ENCODE data around the gene RAB11A.

Gene RAB11A

DNA sequence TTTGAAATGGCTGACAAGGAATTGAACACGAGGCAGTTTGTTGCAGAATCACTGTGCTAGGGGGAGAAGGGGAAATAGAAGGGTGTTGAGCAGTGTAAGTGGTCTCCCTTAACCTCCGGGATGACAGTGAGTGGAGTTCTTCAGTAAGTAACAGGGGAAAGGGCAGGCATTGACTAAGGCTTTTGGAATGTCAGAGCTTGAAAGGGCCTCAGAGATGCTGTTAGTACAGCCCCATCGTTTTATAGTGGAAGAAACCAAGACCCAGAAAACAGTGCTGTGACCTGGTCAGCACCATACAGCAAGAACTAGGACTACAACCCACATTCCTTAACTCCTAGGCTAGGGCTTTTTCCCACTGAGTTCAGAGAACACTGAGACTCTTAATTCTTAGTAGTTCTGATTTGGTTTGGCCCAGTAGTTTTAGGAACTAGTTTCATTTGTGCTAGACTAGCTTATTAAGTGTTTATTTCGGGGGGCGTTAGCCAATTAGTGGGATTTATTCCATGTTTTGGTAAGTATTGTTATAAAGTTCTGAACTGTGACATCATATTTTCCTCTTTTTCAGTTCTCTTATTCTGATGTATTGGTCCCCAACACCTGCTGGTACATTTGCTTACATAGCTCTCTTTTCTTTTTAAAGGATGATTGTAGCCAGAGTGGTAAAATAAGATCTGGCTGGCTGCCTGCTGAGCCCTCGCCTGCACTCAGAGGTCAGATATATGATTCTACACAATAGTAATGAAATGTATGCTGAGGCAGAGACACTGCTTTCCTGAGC is 34.2 kb downstream of the RAB11A start:
- peak; percentile 49 for ATAC-seq
- TF ChIP-seq ZFP30 (CRISPR knock-in tag; IDR thresholded peaks at IDR 0.05), result no peak
- TF ChIP-seq, protein P1, sequence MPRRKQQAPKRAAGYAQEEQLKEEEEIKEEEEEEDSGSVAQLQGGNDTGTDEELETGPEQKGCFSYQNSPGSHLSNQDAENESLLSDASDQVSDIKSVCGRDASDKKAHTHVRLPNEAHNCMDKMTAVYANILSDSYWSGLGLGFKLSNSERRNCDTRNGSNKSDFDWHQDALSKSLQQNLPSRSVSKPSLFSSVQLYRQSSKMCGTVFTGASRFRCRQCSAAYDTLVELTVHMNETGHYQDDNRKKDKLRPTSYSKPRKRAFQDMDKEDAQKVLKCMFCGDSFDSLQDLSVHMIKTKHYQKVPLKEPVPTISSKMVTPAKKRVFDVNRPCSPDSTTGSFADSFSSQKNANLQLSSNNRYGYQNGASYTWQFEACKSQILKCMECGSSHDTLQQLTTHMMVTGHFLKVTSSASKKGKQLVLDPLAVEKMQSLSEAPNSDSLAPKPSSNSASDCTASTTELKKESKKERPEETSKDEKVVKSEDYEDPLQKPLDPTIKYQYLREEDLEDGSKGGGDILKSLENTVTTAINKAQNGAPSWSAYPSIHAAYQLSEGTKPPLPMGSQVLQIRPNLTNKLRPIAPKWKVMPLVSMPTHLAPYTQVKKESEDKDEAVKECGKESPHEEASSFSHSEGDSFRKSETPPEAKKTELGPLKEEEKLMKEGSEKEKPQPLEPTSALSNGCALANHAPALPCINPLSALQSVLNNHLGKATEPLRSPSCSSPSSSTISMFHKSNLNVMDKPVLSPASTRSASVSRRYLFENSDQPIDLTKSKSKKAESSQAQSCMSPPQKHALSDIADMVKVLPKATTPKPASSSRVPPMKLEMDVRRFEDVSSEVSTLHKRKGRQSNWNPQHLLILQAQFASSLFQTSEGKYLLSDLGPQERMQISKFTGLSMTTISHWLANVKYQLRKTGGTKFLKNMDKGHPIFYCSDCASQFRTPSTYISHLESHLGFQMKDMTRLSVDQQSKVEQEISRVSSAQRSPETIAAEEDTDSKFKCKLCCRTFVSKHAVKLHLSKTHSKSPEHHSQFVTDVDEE (CRISPR knock-in tag; IDR thresholded peaks at IDR 0.05), result no peak
- no peak for TF ChIP-seq ARNTL (CRISPR knock-in tag; IDR thresholded peaks at IDR 0.05; ENCODE audit: borderline replicate concordance, low read depth)
- no peak for TF ChIP-seq ISL1 (CRISPR knock-in tag; IDR thresholded peaks at IDR 0.05)
- TF ChIP-seq ZNF8 (CRISPR knock-in tag; IDR thresholded peaks at IDR 0.05), result no peak
- no peak for TF ChIP-seq POU6F1 (CRISPR knock-in tag; IDR thresholded peaks at IDR 0.05; ENCODE audit: borderline replicate concordance, low read depth)
- no peak for TF ChIP-seq GLIS3 (CRISPR knock-in tag; IDR thresholded peaks at IDR 0.05)

GRCh38 chr15:65904301-65904700 is 35.0 kb downstream of the RAB11A start:
- TF ChIP-seq ESRRG (CRISPR knock-in tag; IDR thresholded peaks at IDR 0.05) (no peak), ISL1 (CRISPR knock-in tag; IDR thresholded peaks at IDR 0.05) (no peak), GLIS3 (CRISPR knock-in tag; IDR thresholded peaks at IDR 0.05) (no peak), CSDC2 (CRISPR knock-in tag; IDR thresholded peaks at IDR 0.05) (no peak), ZNF565 (CRISPR knock-in tag; conservative IDR thresholded peaks at IDR 0.05; ENCODE audit: low read depth) (no peak), ZFP3 (CRISPR knock-in tag; IDR thresholded peaks at IDR 0.05) (no peak), ARNTL (CRISPR knock-in tag; IDR thresholded peaks at IDR 0.05; ENCODE audit: borderline replicate concordance, low read depth) (no peak), OSR1 (CRISPR knock-in tag; IDR thresholded peaks at IDR 0.05) (no peak), BACH2 (CRISPR knock-in tag; IDR thresholded peaks at IDR 0.05; ENCODE audit: borderline replicate concordance) (no peak), POU6F1 (CRISPR knock-in tag; IDR thresholded peaks at IDR 0.05; ENCODE audit: borderline replicate concordance, low read depth) (no peak), SNAI2 (CRISPR knock-in tag; IDR thresholded peaks at IDR 0.05) (no peak), PPARA (CRISPR knock-in tag; IDR thresholded peaks at IDR 0.05; ENCODE audit: borderline replicate concordance) (no peak), ZNF70 (CRISPR knock-in tag; IDR thresholded peaks at IDR 0.05) (no peak), ZC3H10 (CRISPR knock-in tag; IDR thresholded peaks at IDR 0.05) (no peak), ZFP30 (CRISPR knock-in tag; IDR thresholded peaks at IDR 0.05) (no peak), ZNF8 (CRISPR knock-in tag; IDR thresholded peaks at IDR 0.05) (no peak), CREB5 (CRISPR knock-in tag; IDR thresholded peaks at IDR 0.05; ENCODE audit: low read depth) (no peak)
- TF ChIP-seq, protein P1 (CRISPR knock-in tag; IDR thresholded peaks at IDR 0.05), result no peak
- TF ChIP-seq, protein P2, sequence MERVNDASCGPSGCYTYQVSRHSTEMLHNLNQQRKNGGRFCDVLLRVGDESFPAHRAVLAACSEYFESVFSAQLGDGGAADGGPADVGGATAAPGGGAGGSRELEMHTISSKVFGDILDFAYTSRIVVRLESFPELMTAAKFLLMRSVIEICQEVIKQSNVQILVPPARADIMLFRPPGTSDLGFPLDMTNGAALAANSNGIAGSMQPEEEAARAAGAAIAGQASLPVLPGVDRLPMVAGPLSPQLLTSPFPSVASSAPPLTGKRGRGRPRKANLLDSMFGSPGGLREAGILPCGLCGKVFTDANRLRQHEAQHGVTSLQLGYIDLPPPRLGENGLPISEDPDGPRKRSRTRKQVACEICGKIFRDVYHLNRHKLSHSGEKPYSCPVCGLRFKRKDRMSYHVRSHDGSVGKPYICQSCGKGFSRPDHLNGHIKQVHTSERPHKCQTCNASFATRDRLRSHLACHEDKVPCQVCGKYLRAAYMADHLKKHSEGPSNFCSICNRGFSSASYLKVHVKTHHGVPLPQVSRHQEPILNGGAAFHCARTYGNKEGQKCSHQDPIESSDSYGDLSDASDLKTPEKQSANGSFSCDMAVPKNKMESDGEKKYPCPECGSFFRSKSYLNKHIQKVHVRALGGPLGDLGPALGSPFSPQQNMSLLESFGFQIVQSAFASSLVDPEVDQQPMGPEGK (CRISPR knock-in tag; IDR thresholded peaks at IDR 0.05; ENCODE audit: borderline replicate concordance), result no peak
- TF ChIP-seq, protein P3, sequence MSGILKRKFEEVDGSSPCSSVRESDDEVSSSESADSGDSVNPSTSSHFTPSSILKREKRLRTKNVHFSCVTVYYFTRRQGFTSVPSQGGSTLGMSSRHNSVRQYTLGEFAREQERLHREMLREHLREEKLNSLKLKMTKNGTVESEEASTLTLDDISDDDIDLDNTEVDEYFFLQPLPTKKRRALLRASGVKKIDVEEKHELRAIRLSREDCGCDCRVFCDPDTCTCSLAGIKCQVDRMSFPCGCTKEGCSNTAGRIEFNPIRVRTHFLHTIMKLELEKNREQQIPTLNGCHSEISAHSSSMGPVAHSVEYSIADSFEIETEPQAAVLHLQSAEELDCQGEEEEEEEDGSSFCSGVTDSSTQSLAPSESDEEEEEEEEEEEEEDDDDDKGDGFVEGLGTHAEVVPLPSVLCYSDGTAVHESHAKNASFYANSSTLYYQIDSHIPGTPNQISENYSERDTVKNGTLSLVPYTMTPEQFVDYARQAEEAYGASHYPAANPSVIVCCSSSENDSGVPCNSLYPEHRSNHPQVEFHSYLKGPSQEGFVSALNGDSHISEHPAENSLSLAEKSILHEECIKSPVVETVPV (CRISPR knock-in tag; IDR thresholded peaks at IDR 0.05), result no peak

More at GRCh38 chr15:65904301-65904700, 35.0 kb downstream of the RAB11A start:
- ATAC-seq, result no peak

All from SK-N-SH treated with all-trans-retinoic acid at 6 μM for 48 hours (cell line).